Psoas muscle (tissue), 8 donors: ENCODE measurements around the gene HHLA2. TPM values are rescaled to one million over a fixed set of nuclear protein-coding genes. Genes with fewer than 3 reads are reported as not detected.
"Not testable (repeated sequence)": the region's sequence is repeated elsewhere in the genome, so short reads cannot be mapped to it uniquely, and the experiment has no call there.

Source experiments
- ATAC-seq, 4 donors: fragments of 200-7000 bp; cut with Tn5 transposase; one replicate each; pipeline ENCODE4 v1.9.1; 2020; ENCODE audit warnings: moderate library complexity in 3 of 4, mild to moderate bottlenecking in 2 of 4
- DNase-seq, 2 donors: peaks; one replicate each; pipeline ENCODE4 v3.0.0-alpha.2; 2020
- H3K27ac ChIP-seq: fragments of 200-600 bp; one replicate; pipeline ENCODE4 v1.8.0; 2022
- H3K27me3 ChIP-seq, 3 donors: fragments of 200-600 bp in 1 of 3; one replicate each; pipeline versions ENCODE4 v1.6.1 to v1.8.0; 2013 to 2022; ENCODE audit warnings: low read length in 2 of 3, mild to moderate bottlenecking in 2 of 3, moderate library complexity in 1 of 3; ENCODE audit not compliant: insufficient read depth in 3 of 3
- H3K36me3 ChIP-seq, 2 donors: fragments of 200-600 bp in 1 of 2; one replicate each; pipeline versions ENCODE4 v1.6.1 to v1.8.0; 2013 to 2022; ENCODE audit warnings: low read depth in 1 of 2, mild to moderate bottlenecking in 1 of 2, moderate library complexity in 1 of 2; ENCODE audit not compliant: insufficient read depth in 1 of 2
- H3K4me1 ChIP-seq: fragments of 200-600 bp; one replicate; pipeline ENCODE4 v1.8.0; 2022
- H3K4me3 ChIP-seq: fragments of 200-600 bp; one replicate; pipeline ENCODE4 v1.8.0; 2022; ENCODE audit warnings: mild to moderate bottlenecking
- H3K9me3 ChIP-seq: fragments of 200-600 bp; one replicate; pipeline ENCODE4 v1.8.0; 2022
- CTCF ChIP-seq: fragments of 200-600 bp; IDR thresholded peaks from one replicate; pipeline ENCODE4 v1.8.0; 2022; ENCODE audit warnings: antibody characterized with exemption
- WGBS, 3 donors: extraction: QIAGEN DNeasy Blood & Tissue Kit; methylation state at CpG; one replicate each; pipeline versions ENCODE4 v1.1.6 to v1.1.7; 2013; 5-methylcytosine and 5-hydroxymethylcytosine counted together
- intact Hi-C, 2 donors: fragments of 100-400 bp; cut with DNase I; formaldehyde crosslinking; loops; one replicate each; pipeline versions ENCODE4 v1.11.0 to v1.14.2; 2022
- polyA plus RNA-seq, 3 donors: library from polyadenylated mRNA; stranded (reverse); fragments of 200-250 nt; gene quantifications; one replicate each; pipeline ENCODE4 v1.2.3, GENCODE V29; 2013
- total RNA-seq, 4 donors: library from RNA; stranded (reverse); fragmentation: NEBNext Ultra II Directional in 2 of 4; extraction: Animal tissue kit (Norgen Biotek cat#: 25700) in 2 of 4; gene quantifications; one replicate each; pipeline versions ENCODE4 v1.2.1 to v1.2.4, GENCODE V29; 2021 to 2023
- donor health status: healthy with polysubstance abuse.
- donor health status: DM: no; HTN: no; CAD: no; lungs with moderate emphysema.
- donor health status: Bipolar disorder and iron deficiency.
- donor health status: healthy.
- donor health status: DM: yes; HTN: yes; CAD: no.
- donor health status: DM: no; HTN: no; CAD: no.
- donor health status: DM: no; HTN: no; CAD: no.
- donor health status: DM: yes; HTN: yes; CAD: no.

The HHLA2 gene
- total and polyA plus RNA-seq, 7 donors = 0.04 TPM; not detected in 6

- ATAC-seq (no peak), DNase-seq (no peak)
- H3K4me3 ChIP-seq = no peak overlapping the region
- intact Hi-C loops = no loop called here
- H3K4me1 ChIP-seq = no peaks in the 10 kb centered on the region
- H3K27me3 ChIP-seq = no peaks in the 10 kb centered on the region
- peaks cover 6% of the 10 kb centered on the region for H3K9me3 ChIP-seq
- H3K27ac ChIP-seq = no peak overlapping the region
- 70 to 83% (median 72%) methylated on average over 2 of the region's 2 CpGs for WGBS, 3 donors
- no peak for TF ChIP-seq CTCF
- H3K36me3 ChIP-seq = no peaks in the 10 kb centered on the region
Observed at GRCh38 chr3:108283989-108284388, 12.4 kb upstream of the HHLA2 start.

DNA sequence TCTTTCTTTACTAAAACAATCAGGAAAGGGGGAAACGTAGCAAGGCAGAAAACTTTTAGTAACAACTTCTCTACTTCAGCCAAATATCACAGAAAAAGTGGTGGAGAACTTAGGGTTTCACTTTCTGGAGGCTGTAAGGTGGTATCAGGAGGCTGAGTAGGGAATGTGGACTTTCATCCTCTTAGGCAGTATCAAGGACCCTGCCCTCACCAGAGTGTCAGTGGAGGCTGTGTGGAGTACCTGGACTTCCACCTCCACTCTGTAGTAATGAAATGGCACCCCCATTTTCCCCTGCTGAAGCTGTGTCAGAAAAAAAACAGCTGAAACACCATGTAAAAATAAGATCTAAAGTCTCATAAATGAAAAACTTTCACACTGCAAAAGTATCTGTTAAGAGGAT lies 11.2 kb upstream of the HHLA2 start:
- H3K9me3 ChIP-seq = no peaks in the 10 kb centered on the region
- DNase-seq (no peak), ATAC-seq (no peak)
- 65 to 81% (median 73%) methylated on average over 1 of the region's 1 CpG for WGBS, 3 donors
- H3K27me3 ChIP-seq = no peaks in the 10 kb centered on the region
- H3K36me3 ChIP-seq = no peaks in the 10 kb centered on the region
- intact Hi-C loops = no loop called here
- no peak overlapping the region for H3K27ac ChIP-seq
- no peak for TF ChIP-seq CTCF
- no peak overlapping the region for H3K4me3 ChIP-seq
- H3K4me1 ChIP-seq = no peaks in the 10 kb centered on the region

- no peaks in the 10 kb centered on the region for H3K4me1 ChIP-seq
- TF ChIP-seq CTCF = no peak
- H3K36me3 ChIP-seq = no peaks in the 10 kb centered on the region
- no peaks in the 10 kb centered on the region for H3K9me3 ChIP-seq
- H3K4me3 ChIP-seq = no peak overlapping the region
- intact Hi-C loops = no loop called here
- no peaks in the 10 kb centered on the region for H3K27me3 ChIP-seq
- no peak for DNase-seq
- ATAC-seq = no peak
- WGBS, 3 donors = 0 to 82% (median 52%) methylated on average over 1 of the region's 1 CpG
- H3K27ac ChIP-seq = no peak overlapping the region
Observed at GRCh38 chr3:108287146-108287545, 9.2 kb upstream of the HHLA2 start.

DNA sequence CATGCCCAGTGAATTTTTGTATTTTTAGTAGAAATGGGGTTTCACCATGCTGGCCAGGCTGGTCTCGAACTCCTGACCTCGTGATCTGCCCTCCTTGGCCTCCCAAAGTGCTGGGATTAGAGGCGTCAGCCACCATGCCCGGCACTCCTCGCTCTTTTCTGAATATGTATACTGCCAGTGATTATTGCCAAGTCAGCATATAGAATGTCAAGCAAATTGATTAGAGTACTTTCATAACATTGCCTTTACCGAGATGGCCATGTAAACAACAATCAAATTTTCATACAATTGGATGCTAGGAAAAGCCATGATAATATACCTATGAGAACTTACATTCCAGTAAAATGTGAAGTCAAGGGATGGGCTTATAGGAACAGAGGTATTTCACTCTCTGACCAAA lies 8.2 kb upstream of the HHLA2 start:
- 86 to 90% (median 88%) methylated on average over 6 of the region's 6 CpGs for WGBS, 3 donors
- H3K27ac ChIP-seq, H3K4me1 ChIP-seq, H3K36me3 ChIP-seq, H3K27me3 ChIP-seq, intact Hi-C loops, H3K9me3 ChIP-seq, H3K4me3 ChIP-seq, DNase-seq, ATAC-seq: not testable (repeated sequence)

DNA sequence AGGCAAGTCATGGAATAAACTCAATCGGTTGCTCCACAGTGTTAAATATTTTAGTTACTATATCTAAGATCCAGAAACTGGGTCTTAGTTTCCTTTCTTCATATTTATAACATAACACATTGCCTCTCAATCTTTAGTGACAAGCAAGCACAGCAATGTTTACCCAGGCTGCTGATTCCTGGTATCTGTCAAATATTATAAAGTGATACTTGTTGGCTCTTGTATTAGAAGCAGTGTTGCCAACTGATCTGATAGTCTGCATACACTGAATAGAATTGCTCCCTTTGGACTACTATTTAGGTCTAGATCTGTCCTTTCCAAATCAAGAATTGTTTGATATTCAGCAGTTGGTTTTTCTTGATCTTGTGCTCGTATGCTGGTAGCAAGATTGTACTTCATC lies 7.2 kb upstream of the HHLA2 start:
- no peak for TF ChIP-seq CTCF
- Histone ChIP-seq H3K27ac (no peak overlapping the region), H3K4me1 (no peaks in the 10 kb centered on the region), H3K36me3 (no peaks in the 10 kb centered on the region), H3K4me3 (no peak overlapping the region), H3K27me3 (no peaks in the 10 kb centered on the region), H3K9me3 (no peaks in the 10 kb centered on the region)
- intact Hi-C loops = no loop called here
- 75 to 80% (median 76%) methylated on average over 2 of the region's 2 CpGs for WGBS, 3 donors
- ATAC-seq (no peak), DNase-seq (no peak)
